Thoracic aorta (tissue), 2 donors: ENCODE measurements around the gene DDAH1. TPM values are rescaled to one million over a fixed set of nuclear protein-coding genes. Genes with fewer than 3 reads are reported as not detected.
A peak's percentile ranks its signal among the peaks of the same experiment; 100 is the strongest.

Experiments used
- ATAC-seq: fragments of 150-250 bp; one replicate; pipeline ENCODE4 v1.8.0; 2017; ENCODE audit warnings: low read depth; ENCODE audit not compliant: insufficient number of reproducible peaks, low FRiP score
- DNase-seq: peaks from one replicate; pipeline ENCODE4 v3.0.0-alpha.2; 2020; ENCODE audit warnings: low spot score
- H3K27ac ChIP-seq, 2 donors: fragments of 200-600 bp; sonication (generic); 1 replicate in 1 of 2; 2 replicates in 1 of 2; pipeline ENCODE4 v1.5.1; 2016; ENCODE audit warnings: mild to moderate bottlenecking in 2 of 2, moderate library complexity in 2 of 2
- H3K27me3 ChIP-seq: fragments of 200-600 bp; sonication (generic); replicated peaks from 2 replicates; pipeline ENCODE4 v1.6.0; 2016; ENCODE audit warnings: mild to moderate bottlenecking; ENCODE audit not compliant: insufficient read depth
- H3K36me3 ChIP-seq: fragments of 200-600 bp; sonication (generic); one replicate; pipeline ENCODE4 v1.5.1; 2016
- H3K4me1 ChIP-seq, 2 donors: fragments of 200-600 bp; sonication (generic); 1 replicate in 1 of 2; 2 replicates in 1 of 2; pipeline versions ENCODE4 v1.5.1 to v1.6.0; 2016; ENCODE audit warnings: low read depth in 2 of 2, mild to moderate bottlenecking in 1 of 2; ENCODE audit not compliant: control insufficient read depth in 1 of 2
- H3K4me3 ChIP-seq: fragments of 200-600 bp; sonication (generic); 2 replicates; pipeline ENCODE4 v1.5.1; 2016; ENCODE audit warnings: mild to moderate bottlenecking
- H3K9me3 ChIP-seq: fragments of 200-600 bp; sonication (generic); 2 replicates; pipeline ENCODE4 v1.5.1; 2016
- total RNA-seq, 2 donors: library from RNA; depleted of rRNA; stranded (reverse); fragments of >200 nt; gene quantifications; one replicate each; pipeline versions ENCODE4 v1.1.0 to v1.2.3, GENCODE V29; 2016
- TF ChIP-seq, protein P1 (sequence below): fragments of 200-600 bp; sonication (generic); IDR thresholded peaks from one replicate; pipeline ENCODE4 v1.5.1; 2019; ENCODE audit warnings: antibody characterized with exemption

Gene DDAH1
- total RNA-seq, 2 donors from 2014 or later: 30.5 to 55.4 TPM

- H3K4me1 ChIP-seq: peaks cover 24 to 62% of the 10 kb centered on the region in 2 donors
- no peak overlapping the region for H3K27ac ChIP-seq
- H3K36me3 ChIP-seq: no peaks in the 10 kb centered on the region
- H3K9me3 ChIP-seq: no peaks in the 10 kb centered on the region
- TF ChIP-seq, protein P1, sequence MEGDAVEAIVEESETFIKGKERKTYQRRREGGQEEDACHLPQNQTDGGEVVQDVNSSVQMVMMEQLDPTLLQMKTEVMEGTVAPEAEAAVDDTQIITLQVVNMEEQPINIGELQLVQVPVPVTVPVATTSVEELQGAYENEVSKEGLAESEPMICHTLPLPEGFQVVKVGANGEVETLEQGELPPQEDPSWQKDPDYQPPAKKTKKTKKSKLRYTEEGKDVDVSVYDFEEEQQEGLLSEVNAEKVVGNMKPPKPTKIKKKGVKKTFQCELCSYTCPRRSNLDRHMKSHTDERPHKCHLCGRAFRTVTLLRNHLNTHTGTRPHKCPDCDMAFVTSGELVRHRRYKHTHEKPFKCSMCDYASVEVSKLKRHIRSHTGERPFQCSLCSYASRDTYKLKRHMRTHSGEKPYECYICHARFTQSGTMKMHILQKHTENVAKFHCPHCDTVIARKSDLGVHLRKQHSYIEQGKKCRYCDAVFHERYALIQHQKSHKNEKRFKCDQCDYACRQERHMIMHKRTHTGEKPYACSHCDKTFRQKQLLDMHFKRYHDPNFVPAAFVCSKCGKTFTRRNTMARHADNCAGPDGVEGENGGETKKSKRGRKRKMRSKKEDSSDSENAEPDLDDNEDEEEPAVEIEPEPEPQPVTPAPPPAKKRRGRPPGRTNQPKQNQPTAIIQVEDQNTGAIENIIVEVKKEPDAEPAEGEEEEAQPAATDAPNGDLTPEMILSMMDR: no peak
- DNase-seq (no peak), ATAC-seq (no peak)
- no peak overlapping the region for H3K4me3 ChIP-seq
- no peaks in the 10 kb centered on the region for H3K27me3 ChIP-seq
Measured at GRCh38 chr1:85371021-85371420, 93.9 kb downstream of the DDAH1 start.

GRCh38 chr1:85368073-85368770 lies 96.7 kb downstream of the DDAH1 start:
- no peaks in the 10 kb centered on the region for H3K36me3 ChIP-seq
- no peaks in the 10 kb centered on the region for H3K27me3 ChIP-seq
- no peaks in the 10 kb centered on the region for H3K9me3 ChIP-seq
- no peak overlapping the region for H3K4me3 ChIP-seq
- H3K4me1 ChIP-seq: peaks cover 11 to 52% of the 10 kb centered on the region in 2 donors
- TF ChIP-seq, protein P1: no peak
- no peak for ATAC-seq
- peak overlapping the region; percentile 25 to 39 for H3K27ac ChIP-seq
- no peak for DNase-seq

DNA sequence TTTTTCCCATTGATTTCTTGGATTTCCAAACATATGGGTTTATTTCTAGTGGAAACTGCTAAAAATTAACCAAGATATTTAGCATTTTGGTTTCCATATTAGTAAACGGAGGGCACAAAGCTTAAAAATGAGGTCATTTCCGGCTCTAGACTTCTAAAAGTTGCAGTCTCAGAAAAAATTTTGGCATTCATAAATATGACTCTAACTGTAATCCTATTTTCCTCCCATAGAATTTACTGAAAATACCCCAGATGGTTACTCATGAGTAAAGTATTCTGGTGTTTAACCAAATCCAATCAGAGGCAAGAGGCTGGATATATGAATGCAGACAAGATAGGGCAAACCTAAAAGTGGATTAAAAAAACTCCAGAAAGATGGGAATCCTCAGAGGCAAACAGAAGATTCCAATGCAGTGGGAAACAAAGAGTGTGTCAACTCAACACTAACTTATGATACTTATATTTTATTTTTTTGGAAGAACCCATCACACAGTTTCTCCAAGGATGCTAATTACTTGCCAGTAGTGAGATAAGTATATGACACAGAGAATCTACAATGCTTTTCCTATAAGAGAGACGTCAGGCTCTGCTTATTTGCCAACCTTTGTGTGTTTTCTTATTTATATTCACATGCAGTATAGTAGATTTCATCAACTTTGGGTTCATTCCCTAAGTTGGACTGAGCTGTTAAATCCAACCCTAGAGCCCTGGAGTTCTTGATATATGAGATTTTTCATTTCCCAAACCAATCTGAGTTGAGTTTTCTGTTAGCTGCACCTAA lies 98.4 kb downstream of the DDAH1 start:
- Histone ChIP-seq H3K27me3 (no peaks in the 10 kb centered on the region), H3K27ac (peak overlapping the region in 1 of 2 donors; percentile 33), H3K36me3 (no peaks in the 10 kb centered on the region), H3K9me3 (no peaks in the 10 kb centered on the region), H3K4me1 (peaks cover 14 to 48% of the 10 kb centered on the region in 2 donors), H3K4me3 (no peak overlapping the region)
- DNase-seq (no peak), ATAC-seq (no peak)
- TF ChIP-seq, protein P1: no peak

DNA sequence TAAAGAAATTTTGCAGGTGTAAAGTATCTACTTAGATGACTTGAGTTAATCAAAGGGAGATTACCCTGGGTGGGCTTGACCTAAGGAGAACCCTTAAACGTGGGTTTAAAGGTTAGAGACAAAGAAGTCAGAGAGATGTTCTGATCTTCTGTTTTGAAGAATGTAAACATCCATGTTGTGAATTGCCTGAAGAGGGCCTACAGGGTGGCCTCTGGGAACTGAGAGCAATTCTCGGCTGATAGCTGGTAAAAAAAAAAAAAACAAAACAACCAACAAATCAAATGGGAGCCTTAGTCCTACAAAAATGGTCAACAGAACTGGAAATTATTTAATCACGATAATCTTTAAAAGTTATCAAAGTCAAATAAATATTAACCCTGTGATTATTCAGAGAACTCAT lies 99.1 kb downstream of the DDAH1 start:
- no peak for DNase-seq
- H3K4me1 ChIP-seq: peaks cover 21 to 56% of the 10 kb centered on the region in 2 donors
- TF ChIP-seq, protein P1: no peak
- no peaks in the 10 kb centered on the region for H3K9me3 ChIP-seq
- no peaks in the 10 kb centered on the region for H3K27me3 ChIP-seq
- ATAC-seq: no peak
- peak overlapping the region in 1 of 2 donors; percentile 33 for H3K27ac ChIP-seq
- H3K4me3 ChIP-seq: no peak overlapping the region
- H3K36me3 ChIP-seq: no peaks in the 10 kb centered on the region

GRCh38 chr1:85363521-85363920 lies 101.4 kb downstream of the DDAH1 start:
- no peak for DNase-seq
- Histone ChIP-seq H3K9me3 (no peaks in the 10 kb centered on the region), H3K27me3 (no peaks in the 10 kb centered on the region), H3K4me1 (peaks cover 33 to 63% of the 10 kb centered on the region in 2 donors), H3K4me3 (no peak overlapping the region), H3K36me3 (no peaks in the 10 kb centered on the region), H3K27ac (no peak overlapping the region)
- ATAC-seq: no peak
- TF ChIP-seq, protein P1: no peak
